ENCODE data around the gene SLC11A2.

SLC11A2 gene

GRCh38 chr12:51025836-51026638, at the start of gene SLC11A2:
TSS of gene SLC11A2 (minus strand) at chr12:51026384. CDS start at chr12:51010728, 15,656 bp downstream.
- peaks cover 18% of the 10 kb centered on the region for H3K4me1 ChIP-seq (ENCODE audit: control insufficient read depth, insufficient read depth, low read length)

GRCh38 chr12:51075390-51075789, 49.2 kb upstream of the SLC11A2 start:
- H3K27ac ChIP-seq (ENCODE audit: low read length), result no peak overlapping the region
- H3K36me3 ChIP-seq (ENCODE audit: control insufficient read depth in 2 of 2, insufficient read depth in 2 of 2, low read length in 2 of 2), result peaks cover 7 to 17% of the 10 kb centered on the region in 2 donors

More at GRCh38 chr12:51025836-51026638, at the start of gene SLC11A2:
- Histone ChIP-seq H3K36me3 (ENCODE audit: control insufficient read depth in 2 of 2, insufficient read depth in 2 of 2, low read length in 2 of 2) (no peaks in the 10 kb centered on the region), H3K27me3 (ENCODE audit: control insufficient read depth in 1 of 2, insufficient read depth in 2 of 2, low read length in 2 of 2) (no peaks in the 10 kb centered on the region), H3K9me3 (ENCODE audit: control insufficient read depth in 2 of 2, low read length in 2 of 2) (no peaks in the 10 kb centered on the region), H3K4me3 (ENCODE audit: low read length in 2 of 2) (peak within 1 kb of the TSS; percentile 75 to 86), H3K9ac (ENCODE audit: low read length in 2 of 2) (peak within 1 kb of the TSS; percentile 73 to 82), H3K27ac (ENCODE audit: low read length) (peak within 1 kb of the TSS; percentile 66)

GRCh38 chr12:51071663-51072062, 45.5 kb upstream of the SLC11A2 start:
- no peaks in the 10 kb centered on the region for H3K27me3 ChIP-seq (ENCODE audit: control insufficient read depth in 1 of 2, insufficient read depth in 2 of 2, low read length in 2 of 2)
- H3K9me3 ChIP-seq (ENCODE audit: control insufficient read depth in 2 of 2, low read length in 2 of 2), result no peaks in the 10 kb centered on the region
- H3K4me3 ChIP-seq (ENCODE audit: low read length in 2 of 2), result no peak overlapping the region
- peaks cover 30 to 38% of the 10 kb centered on the region in 2 donors for H3K36me3 ChIP-seq (ENCODE audit: control insufficient read depth in 2 of 2, insufficient read depth in 2 of 2, low read length in 2 of 2)
- no peak overlapping the region for H3K9ac ChIP-seq (ENCODE audit: low read length in 2 of 2)
- no peak overlapping the region for H3K27ac ChIP-seq (ENCODE audit: low read length)
- peaks cover 15% of the 10 kb centered on the region for H3K4me1 ChIP-seq (ENCODE audit: control insufficient read depth, insufficient read depth, low read length)

More at GRCh38 chr12:51075390-51075789, 49.2 kb upstream of the SLC11A2 start:
- no peak overlapping the region for H3K4me3 ChIP-seq (ENCODE audit: low read length in 2 of 2)
- peaks cover 31% of the 10 kb centered on the region for H3K4me1 ChIP-seq (ENCODE audit: control insufficient read depth, insufficient read depth, low read length)
- H3K9ac ChIP-seq (ENCODE audit: low read length in 2 of 2), result no peak overlapping the region
- H3K27me3 ChIP-seq (ENCODE audit: control insufficient read depth in 1 of 2, insufficient read depth in 2 of 2, low read length in 2 of 2), result no peaks in the 10 kb centered on the region
- H3K9me3 ChIP-seq (ENCODE audit: control insufficient read depth in 2 of 2, low read length in 2 of 2), result no peaks in the 10 kb centered on the region

GRCh38 chr12:51070004-51070403, 43.8 kb upstream of the SLC11A2 start:
- H3K4me1 ChIP-seq (ENCODE audit: control insufficient read depth, insufficient read depth, low read length), result peaks cover 10% of the 10 kb centered on the region
- no peaks in the 10 kb centered on the region for H3K27me3 ChIP-seq (ENCODE audit: control insufficient read depth in 1 of 2, insufficient read depth in 2 of 2, low read length in 2 of 2)
- H3K9ac ChIP-seq (ENCODE audit: low read length in 2 of 2), result no peak overlapping the region
- no peaks in the 10 kb centered on the region for H3K9me3 ChIP-seq (ENCODE audit: control insufficient read depth in 2 of 2, low read length in 2 of 2)
- peaks cover 35 to 46% of the 10 kb centered on the region in 2 donors for H3K36me3 ChIP-seq (ENCODE audit: control insufficient read depth in 2 of 2, insufficient read depth in 2 of 2, low read length in 2 of 2)
- no peak overlapping the region for H3K27ac ChIP-seq (ENCODE audit: low read length)
- no peak overlapping the region for H3K4me3 ChIP-seq (ENCODE audit: low read length in 2 of 2)

GRCh38 chr12:51067771-51068170, 41.6 kb upstream of the SLC11A2 start:
- no peak overlapping the region for H3K9ac ChIP-seq (ENCODE audit: low read length in 2 of 2)
- peaks cover 51 to 57% of the 10 kb centered on the region in 2 donors for H3K36me3 ChIP-seq (ENCODE audit: control insufficient read depth in 2 of 2, insufficient read depth in 2 of 2, low read length in 2 of 2)
- H3K27me3 ChIP-seq (ENCODE audit: control insufficient read depth in 1 of 2, insufficient read depth in 2 of 2, low read length in 2 of 2), result no peaks in the 10 kb centered on the region
- peaks cover 10% of the 10 kb centered on the region for H3K4me1 ChIP-seq (ENCODE audit: control insufficient read depth, insufficient read depth, low read length)
- no peak overlapping the region for H3K4me3 ChIP-seq (ENCODE audit: low read length in 2 of 2)
- H3K9me3 ChIP-seq (ENCODE audit: control insufficient read depth in 2 of 2, low read length in 2 of 2), result no peaks in the 10 kb centered on the region
- no peak overlapping the region for H3K27ac ChIP-seq (ENCODE audit: low read length)

GRCh38 chr12:51067229-51067628, 41.0 kb upstream of the SLC11A2 start:
- no peaks in the 10 kb centered on the region for H3K27me3 ChIP-seq (ENCODE audit: control insufficient read depth in 1 of 2, insufficient read depth in 2 of 2, low read length in 2 of 2)
- no peak overlapping the region for H3K27ac ChIP-seq (ENCODE audit: low read length)
- peaks cover 10% of the 10 kb centered on the region for H3K4me1 ChIP-seq (ENCODE audit: control insufficient read depth, insufficient read depth, low read length)
- no peak overlapping the region for H3K9ac ChIP-seq (ENCODE audit: low read length in 2 of 2)
- H3K4me3 ChIP-seq (ENCODE audit: low read length in 2 of 2), result no peak overlapping the region
- H3K9me3 ChIP-seq (ENCODE audit: control insufficient read depth in 2 of 2, low read length in 2 of 2), result no peaks in the 10 kb centered on the region
- peaks cover 52 to 58% of the 10 kb centered on the region in 2 donors for H3K36me3 ChIP-seq (ENCODE audit: control insufficient read depth in 2 of 2, insufficient read depth in 2 of 2, low read length in 2 of 2)

GRCh38 chr12:51065530-51065929, 39.3 kb upstream of the SLC11A2 start:
- Histone ChIP-seq H3K36me3 (ENCODE audit: control insufficient read depth in 2 of 2, insufficient read depth in 2 of 2, low read length in 2 of 2) (peaks cover 52 to 59% of the 10 kb centered on the region in 2 donors), H3K9ac (ENCODE audit: low read length in 2 of 2) (no peak overlapping the region), H3K27ac (ENCODE audit: low read length) (no peak overlapping the region), H3K4me3 (ENCODE audit: low read length in 2 of 2) (no peak overlapping the region), H3K9me3 (ENCODE audit: control insufficient read depth in 2 of 2, low read length in 2 of 2) (no peaks in the 10 kb centered on the region), H3K4me1 (ENCODE audit: control insufficient read depth, insufficient read depth, low read length) (no peaks in the 10 kb centered on the region), H3K27me3 (ENCODE audit: control insufficient read depth in 1 of 2, insufficient read depth in 2 of 2, low read length in 2 of 2) (no peaks in the 10 kb centered on the region)

GRCh38 chr12:51062631-51063397, 36.6 kb upstream of the SLC11A2 start:
- Histone ChIP-seq H3K27ac (ENCODE audit: low read length) (no peak overlapping the region), H3K9me3 (ENCODE audit: control insufficient read depth in 2 of 2, low read length in 2 of 2) (no peaks in the 10 kb centered on the region), H3K9ac (ENCODE audit: low read length in 2 of 2) (no peak overlapping the region), H3K4me1 (ENCODE audit: control insufficient read depth, insufficient read depth, low read length) (no peaks in the 10 kb centered on the region), H3K27me3 (ENCODE audit: control insufficient read depth in 1 of 2, insufficient read depth in 2 of 2, low read length in 2 of 2) (no peaks in the 10 kb centered on the region), H3K36me3 (ENCODE audit: control insufficient read depth in 2 of 2, insufficient read depth in 2 of 2, low read length in 2 of 2) (peaks cover 64 to 72% of the 10 kb centered on the region in 2 donors), H3K4me3 (ENCODE audit: low read length in 2 of 2) (no peak overlapping the region)

GRCh38 chr12:51059086-51059485, 32.9 kb upstream of the SLC11A2 start:
- H3K27me3 ChIP-seq (ENCODE audit: control insufficient read depth in 1 of 2, insufficient read depth in 2 of 2, low read length in 2 of 2), result no peaks in the 10 kb centered on the region
- H3K27ac ChIP-seq (ENCODE audit: low read length), result no peak overlapping the region
- H3K9ac ChIP-seq (ENCODE audit: low read length in 2 of 2), result no peak overlapping the region
- H3K9me3 ChIP-seq (ENCODE audit: control insufficient read depth in 2 of 2, low read length in 2 of 2), result no peaks in the 10 kb centered on the region
- no peak overlapping the region for H3K4me3 ChIP-seq (ENCODE audit: low read length in 2 of 2)
- H3K36me3 ChIP-seq (ENCODE audit: control insufficient read depth in 2 of 2, insufficient read depth in 2 of 2, low read length in 2 of 2), result peaks cover 56 to 61% of the 10 kb centered on the region in 2 donors
- no peaks in the 10 kb centered on the region for H3K4me1 ChIP-seq (ENCODE audit: control insufficient read depth, insufficient read depth, low read length)

GRCh38 chr12:51056242-51056641, 30.1 kb upstream of the SLC11A2 start:
- Histone ChIP-seq H3K27me3 (ENCODE audit: control insufficient read depth in 1 of 2, insufficient read depth in 2 of 2, low read length in 2 of 2) (no peaks in the 10 kb centered on the region), H3K9me3 (ENCODE audit: control insufficient read depth in 2 of 2, low read length in 2 of 2) (no peaks in the 10 kb centered on the region), H3K27ac (ENCODE audit: low read length) (no peak overlapping the region), H3K9ac (ENCODE audit: low read length in 2 of 2) (no peak overlapping the region), H3K4me1 (ENCODE audit: control insufficient read depth, insufficient read depth, low read length) (no peaks in the 10 kb centered on the region), H3K4me3 (ENCODE audit: low read length in 2 of 2) (no peak overlapping the region), H3K36me3 (ENCODE audit: control insufficient read depth in 2 of 2, insufficient read depth in 2 of 2, low read length in 2 of 2) (peaks cover 48 to 52% of the 10 kb centered on the region in 2 donors)

Data from stomach smooth muscle (tissue), 2 donors.